Measurements from ENCODE around the gene RHBDL2. TPM values are rescaled to one million over a fixed set of nuclear protein-coding genes. Genes with fewer than 3 reads are reported as not detected.
A peak's percentile ranks its signal among the peaks of the same experiment; 100 is the strongest.

Gene RHBDL2
- total and polyA plus RNA-seq, 9 of the 15 experiments (the other 6 are each of a cell fraction or from before 2014, with no cell fraction given): not detected

DNA sequence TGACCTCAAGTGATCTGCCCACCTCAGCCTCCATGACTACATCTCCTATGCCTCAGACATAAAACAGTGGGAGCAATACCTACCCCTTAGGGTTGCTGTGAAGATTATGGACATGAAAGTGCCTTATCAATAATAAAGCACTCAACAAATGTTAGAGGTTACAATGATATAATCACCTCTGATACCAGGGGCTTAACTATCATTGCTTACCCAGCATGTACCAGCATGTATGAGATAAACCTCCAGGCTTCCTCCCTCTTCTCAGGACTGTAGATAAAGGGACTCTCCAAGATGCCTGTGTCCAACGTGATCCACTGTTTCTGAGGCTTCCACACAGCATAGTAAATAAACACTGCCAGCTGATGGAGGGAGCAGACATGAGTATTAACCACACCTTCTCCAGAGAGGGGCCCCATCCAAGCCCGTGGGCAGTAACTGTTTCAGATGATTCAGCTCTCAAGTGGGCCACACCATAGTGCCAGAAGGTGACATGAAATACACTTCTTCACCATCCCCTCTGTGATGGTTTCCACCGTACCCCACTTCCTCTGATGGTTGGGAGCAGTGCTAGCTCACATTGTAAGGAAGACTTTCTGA, 26.2 kb downstream of the RHBDL2 start (continued):
- TF ChIP-seq HDGF (IDR thresholded peaks at IDR 0.05): no peak
- peak; percentile 96 for TF ChIP-seq HMGN3 (IDR thresholded peaks at IDR 0.05; ENCODE audit: borderline replicate concordance, extremely low read depth, insufficient read length, low read depth, low read length)
- TF ChIP-seq TAF15 (IDR thresholded peaks at IDR 0.05; ENCODE audit: low read depth, low read length): no peak
- no peak for TF ChIP-seq PHF21A (IDR thresholded peaks at IDR 0.05; ENCODE audit: borderline replicate concordance, low read depth)
- TF ChIP-seq SMARCB1 (IDR thresholded peaks at IDR 0.05; ENCODE audit: insufficient read length, low read depth): no peak
- TF ChIP-seq WHSC1 (IDR thresholded peaks at IDR 0.05; ENCODE audit: low read length): no peak
- no peak for TF ChIP-seq DDX20 (tag; IDR thresholded peaks at IDR 0.05; ENCODE audit: low read depth)
- TF ChIP-seq GABPB2 (CRISPR knock-in tag; conservative IDR thresholded peaks at IDR 0.05): no peak
- no peak for TF ChIP-seq MCM7 (IDR thresholded peaks at IDR 0.05)
- peak; percentile 95 for TF ChIP-seq FOXM1 (IDR thresholded peaks at IDR 0.05; ENCODE audit: low read depth)
- TF ChIP-seq FOXM1 (CRISPR knock-in tag; IDR thresholded peaks at IDR 0.05; ENCODE audit: low read depth): no peak
- no peak for TF ChIP-seq PRMT5 (CRISPR knock-in tag; IDR thresholded peaks at IDR 0.05)
- peak; percentile 83; the same call in 1 of the 2 replicates for TF ChIP-seq ZNF197 (CRISPR knock-in tag; IDR thresholded peaks at IDR 0.05; ENCODE audit: low read depth)
- peak; percentile 94 for TF ChIP-seq CTBP1 (IDR thresholded peaks at IDR 0.05; ENCODE audit: borderline replicate concordance)
- TF ChIP-seq, protein P1, sequence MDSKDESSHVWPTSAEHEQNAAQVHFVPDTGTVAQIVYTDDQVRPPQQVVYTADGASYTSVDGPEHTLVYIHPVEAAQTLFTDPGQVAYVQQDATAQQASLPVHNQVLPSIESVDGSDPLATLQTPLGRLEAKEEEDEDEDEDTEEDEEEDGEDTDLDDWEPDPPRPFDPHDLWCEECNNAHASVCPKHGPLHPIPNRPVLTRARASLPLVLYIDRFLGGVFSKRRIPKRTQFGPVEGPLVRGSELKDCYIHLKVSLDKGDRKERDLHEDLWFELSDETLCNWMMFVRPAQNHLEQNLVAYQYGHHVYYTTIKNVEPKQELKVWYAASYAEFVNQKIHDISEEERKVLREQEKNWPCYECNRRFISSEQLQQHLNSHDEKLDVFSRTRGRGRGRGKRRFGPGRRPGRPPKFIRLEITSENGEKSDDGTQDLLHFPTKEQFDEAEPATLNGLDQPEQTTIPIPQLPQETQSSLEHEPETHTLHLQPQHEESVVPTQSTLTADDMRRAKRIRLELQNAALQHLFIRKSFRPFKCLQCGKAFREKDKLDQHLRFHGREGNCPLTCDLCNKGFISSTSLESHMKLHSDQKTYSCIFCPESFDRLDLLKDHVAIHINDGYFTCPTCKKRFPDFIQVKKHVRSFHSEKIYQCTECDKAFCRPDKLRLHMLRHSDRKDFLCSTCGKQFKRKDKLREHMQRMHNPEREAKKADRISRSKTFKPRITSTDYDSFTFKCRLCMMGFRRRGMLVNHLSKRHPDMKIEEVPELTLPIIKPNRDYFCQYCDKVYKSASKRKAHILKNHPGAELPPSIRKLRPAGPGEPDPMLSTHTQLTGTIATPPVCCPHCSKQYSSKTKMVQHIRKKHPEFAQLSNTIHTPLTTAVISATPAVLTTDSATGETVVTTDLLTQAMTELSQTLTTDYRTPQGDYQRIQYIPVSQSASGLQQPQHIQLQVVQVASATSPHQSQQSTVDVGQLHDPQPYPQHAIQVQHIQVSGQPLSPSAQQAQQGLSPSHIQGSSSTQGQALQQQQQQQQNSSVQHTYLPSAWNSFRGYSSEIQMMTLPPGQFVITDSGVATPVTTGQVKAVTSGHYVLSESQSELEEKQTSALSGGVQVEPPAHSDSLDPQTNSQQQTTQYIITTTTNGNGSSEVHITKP (IDR thresholded peaks at IDR 0.05; ENCODE audit: partially characterized antibody): peak; percentile 88
- TF ChIP-seq, protein P2, sequence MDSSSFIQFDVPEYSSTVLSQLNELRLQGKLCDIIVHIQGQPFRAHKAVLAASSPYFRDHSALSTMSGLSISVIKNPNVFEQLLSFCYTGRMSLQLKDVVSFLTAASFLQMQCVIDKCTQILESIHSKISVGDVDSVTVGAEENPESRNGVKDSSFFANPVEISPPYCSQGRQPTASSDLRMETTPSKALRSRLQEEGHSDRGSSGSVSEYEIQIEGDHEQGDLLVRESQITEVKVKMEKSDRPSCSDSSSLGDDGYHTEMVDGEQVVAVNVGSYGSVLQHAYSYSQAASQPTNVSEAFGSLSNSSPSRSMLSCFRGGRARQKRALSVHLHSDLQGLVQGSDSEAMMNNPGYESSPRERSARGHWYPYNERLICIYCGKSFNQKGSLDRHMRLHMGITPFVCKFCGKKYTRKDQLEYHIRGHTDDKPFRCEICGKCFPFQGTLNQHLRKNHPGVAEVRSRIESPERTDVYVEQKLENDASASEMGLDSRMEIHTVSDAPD (CRISPR knock-in tag; IDR thresholded peaks at IDR 0.05): no peak
- no peak; the same call in none of the 2 replicates for TF ChIP-seq GATAD2A (IDR thresholded peaks at IDR 0.05)
- no peak for TF ChIP-seq ZC3H4 (CRISPR knock-in tag; IDR thresholded peaks at IDR 0.05; ENCODE audit: borderline replicate concordance)
- no peak for TF ChIP-seq HNRNPUL1 (IDR thresholded peaks at IDR 0.05; ENCODE audit: low read length)
- TF ChIP-seq, protein P3, sequence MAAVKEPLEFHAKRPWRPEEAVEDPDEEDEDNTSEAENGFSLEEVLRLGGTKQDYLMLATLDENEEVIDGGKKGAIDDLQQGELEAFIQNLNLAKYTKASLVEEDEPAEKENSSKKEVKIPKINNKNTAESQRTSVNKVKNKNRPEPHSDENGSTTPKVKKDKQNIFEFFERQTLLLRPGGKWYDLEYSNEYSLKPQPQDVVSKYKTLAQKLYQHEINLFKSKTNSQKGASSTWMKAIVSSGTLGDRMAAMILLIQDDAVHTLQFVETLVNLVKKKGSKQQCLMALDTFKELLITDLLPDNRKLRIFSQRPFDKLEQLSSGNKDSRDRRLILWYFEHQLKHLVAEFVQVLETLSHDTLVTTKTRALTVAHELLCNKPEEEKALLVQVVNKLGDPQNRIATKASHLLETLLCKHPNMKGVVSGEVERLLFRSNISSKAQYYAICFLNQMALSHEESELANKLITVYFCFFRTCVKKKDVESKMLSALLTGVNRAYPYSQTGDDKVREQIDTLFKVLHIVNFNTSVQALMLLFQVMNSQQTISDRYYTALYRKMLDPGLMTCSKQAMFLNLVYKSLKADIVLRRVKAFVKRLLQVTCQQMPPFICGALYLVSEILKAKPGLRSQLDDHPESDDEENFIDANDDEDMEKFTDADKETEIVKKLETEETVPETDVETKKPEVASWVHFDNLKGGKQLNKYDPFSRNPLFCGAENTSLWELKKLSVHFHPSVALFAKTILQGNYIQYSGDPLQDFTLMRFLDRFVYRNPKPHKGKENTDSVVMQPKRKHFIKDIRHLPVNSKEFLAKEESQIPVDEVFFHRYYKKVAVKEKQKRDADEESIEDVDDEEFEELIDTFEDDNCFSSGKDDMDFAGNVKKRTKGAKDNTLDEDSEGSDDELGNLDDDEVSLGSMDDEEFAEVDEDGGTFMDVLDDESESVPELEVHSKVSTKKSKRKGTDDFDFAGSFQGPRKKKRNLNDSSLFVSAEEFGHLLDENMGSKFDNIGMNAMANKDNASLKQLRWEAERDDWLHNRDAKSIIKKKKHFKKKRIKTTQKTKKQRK (IDR thresholded peaks at IDR 0.05; ENCODE audit: borderline replicate concordance, low read depth, low read length): no peak

All from K562 (cell line).